GM21515 (cell line): ENCODE data around the gene PHRF1.
"Not testable (repeated sequence)": the region's sequence is repeated elsewhere in the genome, so short reads cannot be mapped to it uniquely, and the experiment has no call there.

ENCODE experiments used
- ATAC-seq: cut with Tn5 transposase; IDR thresholded peaks from one replicate; pipeline ENCODE4 v1.9.1; 2021; ENCODE audit not compliant: unreplicated experiment

The PHRF1 gene

DNA sequence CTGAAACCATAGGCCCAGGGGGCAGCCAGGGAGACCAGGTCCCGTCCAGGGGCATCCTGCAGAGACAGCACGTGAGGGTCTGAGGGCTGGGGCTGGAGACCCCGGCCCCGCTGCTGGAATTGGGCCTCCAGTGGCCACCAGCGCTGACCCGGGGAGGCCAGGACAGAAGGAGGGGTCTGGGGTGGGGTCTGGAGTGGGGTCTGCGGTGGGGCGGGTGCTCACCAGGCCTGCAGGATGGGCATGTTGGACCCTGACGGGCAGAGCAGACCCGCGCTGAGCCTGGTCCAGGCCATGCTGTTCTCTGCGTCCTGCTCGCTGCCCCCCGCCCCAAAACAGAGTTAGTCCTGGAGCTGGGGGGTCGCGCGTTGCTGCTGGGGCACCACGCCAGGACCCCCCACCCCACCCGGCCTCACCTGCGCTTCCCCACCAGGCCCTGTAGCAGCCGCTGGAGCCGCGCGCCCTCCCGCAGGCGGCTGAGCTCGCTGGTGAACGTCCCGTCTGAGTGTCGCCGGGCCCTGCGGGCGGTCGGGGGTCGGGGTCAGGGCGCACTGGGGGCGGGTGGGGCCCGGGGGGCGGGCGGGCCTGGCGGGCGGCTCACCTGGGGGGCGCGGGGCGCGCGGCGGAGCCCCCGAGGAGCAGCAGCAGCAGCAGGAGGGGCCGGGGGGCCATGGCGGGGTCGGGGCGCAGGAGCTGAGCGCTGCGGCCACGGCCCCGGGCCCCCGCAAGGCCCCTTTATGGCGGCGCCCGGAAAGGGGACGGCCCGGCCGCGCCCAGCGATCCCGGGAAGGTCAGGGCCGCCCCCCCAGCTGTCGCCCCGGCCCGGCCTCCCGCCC, 50.4 kb downstream of the PHRF1 start, which contains the start of gene SCT:
Gene SCT, minus strand, starts transcription at position 707 of the 833 bp plus-strand sequence. Its CDS starts 38 bp downstream, at position 669.
- no peak for ATAC-seq

DNA sequence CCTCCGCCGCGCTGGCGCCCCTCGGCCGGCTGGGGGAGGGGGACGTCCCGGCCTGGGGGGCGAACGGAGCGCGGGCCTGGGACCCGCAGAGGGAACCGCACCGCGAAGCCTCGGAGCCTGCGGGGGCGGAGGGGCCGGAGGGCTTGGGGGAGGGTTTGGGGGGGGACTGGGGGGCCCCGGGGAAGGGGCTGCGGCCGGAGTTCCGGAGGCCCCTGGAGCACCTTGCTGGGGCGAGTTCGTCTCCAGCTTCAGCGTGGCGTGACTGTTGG, 51.0 kb downstream of the PHRF1 start:
- ATAC-seq = no peak

- no peak for ATAC-seq
Measured at GRCh38 chr11:628056-628455, 51.8 kb downstream of the PHRF1 start.

DNA sequence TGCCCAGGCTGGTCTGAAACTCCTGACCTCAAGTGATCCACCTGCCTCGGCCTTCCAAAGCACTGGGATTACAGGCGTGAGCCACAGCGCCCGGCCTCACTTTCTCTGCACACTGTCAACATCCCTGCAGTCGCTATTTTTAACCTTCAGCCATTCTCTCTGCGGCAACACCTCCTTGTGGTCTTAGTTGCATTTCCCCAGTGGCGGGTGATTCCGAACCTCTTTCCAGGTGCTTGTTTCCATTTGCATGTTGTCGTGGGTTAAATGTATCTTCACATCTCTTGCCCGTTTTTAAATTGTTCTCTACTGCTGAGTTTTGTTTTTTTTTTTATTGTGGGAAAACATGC, 52.9 kb downstream of the PHRF1 start:
- ATAC-seq = no peak

- ATAC-seq = no peak
Measured at GRCh38 chr11:630871-631270, 54.6 kb downstream of the PHRF1 start.

DNA sequence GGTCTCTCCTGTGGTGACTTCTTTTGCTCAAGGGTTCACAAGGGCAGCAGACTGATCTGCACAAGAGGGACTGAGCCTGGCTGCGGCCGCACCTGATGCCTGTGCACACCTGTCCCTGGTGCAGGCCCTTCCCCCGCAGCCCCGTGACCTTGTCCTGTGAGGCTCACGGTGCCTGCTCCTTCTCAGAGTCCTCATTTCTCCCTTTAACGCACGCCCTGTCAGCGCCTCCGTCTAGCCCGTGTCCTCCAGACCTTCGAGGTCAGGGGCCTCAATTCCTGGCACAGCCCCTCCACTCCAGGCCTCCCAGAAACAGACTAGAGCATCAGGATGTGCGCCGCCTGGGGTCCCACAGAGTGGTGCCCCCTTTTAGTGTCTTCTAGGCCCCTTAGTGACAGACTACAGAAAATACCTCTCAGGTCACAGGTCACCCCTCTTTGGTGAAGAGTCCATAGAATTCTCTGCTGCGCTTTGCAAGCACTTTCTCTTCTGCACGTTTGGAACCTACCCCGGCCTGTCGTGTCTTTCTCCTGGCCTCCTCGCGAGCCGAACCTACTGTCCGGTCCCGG, 59.8 kb downstream of the PHRF1 start:
- no peak for ATAC-seq

- no peak for ATAC-seq
Measured at GRCh38 chr11:636511-637332, 60.5 kb downstream of the PHRF1 start, which contains the start of gene DRD4. TSS of gene DRD4 (plus strand) at chr11:637269. CDS start at chr11:637305, 36 bp downstream.

- ATAC-seq = no peak
Measured at GRCh38 chr11:637333-637592, 61.0 kb downstream of the PHRF1 start.

GRCh38 chr11:637593-638521, 61.6 kb downstream of the PHRF1 start:
- no peak for ATAC-seq

- ATAC-seq = no peak
Measured at GRCh38 chr11:638631-639331, 62.5 kb downstream of the PHRF1 start.

GRCh38 chr11:639332-639955, 63.2 kb downstream of the PHRF1 start:
- ATAC-seq = no peak

- no peak for ATAC-seq
Measured at GRCh38 chr11:640021-640706, 63.9 kb downstream of the PHRF1 start.

- ATAC-seq = no peak
Measured at GRCh38 chr11:641806-642370, 65.6 kb downstream of the PHRF1 start.

GRCh38 chr11:643366-643765, 67.1 kb downstream of the PHRF1 start:
- no peak for ATAC-seq

DNA sequence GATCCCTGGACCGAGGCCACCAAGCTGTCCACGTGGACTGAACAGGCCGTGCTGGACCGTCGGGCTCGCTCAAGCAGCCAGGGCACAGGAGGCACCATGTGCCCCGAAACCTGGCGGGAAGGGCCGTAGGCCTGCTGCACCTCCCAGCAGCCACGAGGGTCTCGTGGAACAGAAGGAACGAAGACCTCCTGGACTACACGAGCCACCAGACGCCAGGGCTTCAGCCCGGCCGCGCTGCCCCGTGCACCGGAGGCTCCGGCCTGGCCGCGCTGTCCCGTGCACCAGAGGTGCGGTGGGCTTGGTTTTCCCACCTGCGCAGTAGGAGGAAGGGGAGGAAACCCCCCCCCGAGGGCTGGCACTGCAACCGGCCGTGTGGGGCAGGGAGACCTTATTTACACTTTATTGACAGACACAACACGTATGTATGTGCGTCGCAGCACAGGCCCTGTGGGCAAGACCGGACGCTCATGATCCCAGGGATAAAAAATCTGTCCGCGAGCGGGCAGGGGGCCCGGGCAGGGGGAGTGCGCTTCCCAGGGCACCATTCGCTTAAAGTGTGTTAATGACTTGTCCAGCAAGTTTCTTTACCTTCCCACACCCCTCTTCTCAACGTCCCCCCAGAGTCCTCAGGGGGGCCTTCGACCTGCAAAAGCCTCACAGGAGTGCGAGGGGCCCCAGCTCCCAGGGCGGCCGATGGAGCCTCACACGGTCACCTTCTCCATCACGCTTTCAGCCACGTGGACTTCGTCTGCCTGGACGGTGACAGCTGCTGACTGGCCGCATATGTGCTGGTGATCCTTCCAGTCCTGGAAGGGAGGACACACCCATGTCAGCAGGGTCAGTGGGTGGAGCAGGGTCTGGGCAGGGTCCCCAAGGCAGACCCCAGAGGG, 67.8 kb downstream of the PHRF1 start:
- no peak for ATAC-seq

DNA sequence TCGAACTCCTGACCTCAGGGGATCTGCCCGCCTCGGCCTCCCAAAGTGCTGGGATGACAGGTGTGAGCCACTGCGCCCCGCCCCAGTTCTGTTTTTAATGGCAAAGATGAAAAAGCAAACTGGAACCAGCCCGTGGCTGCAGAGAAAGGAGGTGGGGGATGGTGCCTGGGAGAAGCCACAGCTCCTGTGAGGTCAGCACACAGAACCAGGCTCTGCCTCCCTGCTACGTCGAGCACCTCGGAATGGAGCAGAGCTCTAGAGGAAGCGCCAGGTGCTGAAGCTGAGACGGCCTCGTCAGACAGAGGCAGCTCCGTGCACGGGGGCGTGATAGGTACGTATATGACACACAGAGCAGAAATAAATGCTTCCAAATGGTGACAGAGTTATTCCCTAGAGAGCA, 69.3 kb downstream of the PHRF1 start:
- no peak for ATAC-seq

DNA sequence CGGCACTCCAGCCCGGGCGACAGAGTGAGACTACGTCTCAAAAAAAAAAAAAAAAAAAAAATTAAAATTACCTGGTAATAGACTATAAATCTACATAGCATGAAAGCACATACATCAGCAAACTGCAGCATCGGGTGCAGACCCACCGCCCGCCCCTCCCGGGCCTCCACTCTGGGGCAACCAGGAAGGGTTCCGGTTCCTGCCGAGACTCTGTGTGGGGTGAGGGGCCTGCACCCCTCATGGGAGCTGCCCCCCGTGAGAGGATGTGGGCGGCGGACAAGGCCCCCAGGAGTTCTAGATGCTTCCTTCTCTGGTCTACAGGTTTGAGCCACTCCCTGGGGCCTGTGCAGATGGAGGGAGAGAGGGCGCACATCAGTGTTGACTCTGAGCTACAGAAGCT, 69.9 kb downstream of the PHRF1 start:
- no peak for ATAC-seq

DNA sequence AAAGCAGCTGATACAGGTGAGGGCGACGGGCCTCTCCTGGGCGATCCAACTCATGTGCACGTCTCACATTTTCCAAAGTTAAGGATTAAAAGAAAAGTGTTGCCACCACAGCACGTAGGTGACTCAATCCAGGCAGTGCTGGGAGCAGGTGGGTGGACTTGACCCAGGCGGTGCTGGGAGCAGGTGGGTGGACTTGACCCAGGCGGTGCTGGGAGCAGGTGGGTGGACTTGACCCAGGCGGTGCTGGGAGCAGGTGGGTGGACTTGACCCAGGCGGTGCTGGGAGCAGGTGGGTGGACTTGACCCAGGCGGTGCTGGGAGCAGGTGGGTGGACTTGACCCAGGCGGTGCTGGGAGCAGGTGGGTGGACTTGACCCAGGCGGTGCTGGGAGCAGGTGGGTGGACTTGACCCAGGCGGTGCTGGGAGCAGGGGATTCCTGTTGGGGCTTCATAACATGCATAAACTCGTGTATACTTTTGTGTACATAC, 71.4 kb downstream of the PHRF1 start:
- not testable (repeated sequence) for ATAC-seq
